WERI-Rb-1 (cell line): Measurements from ENCODE around the gene LARP7.
"Not testable (repeated sequence)": the region's sequence is repeated elsewhere in the genome, so short reads cannot be mapped to it uniquely, and the experiment has no call there.

ENCODE experiments used
- DNase-seq: peaks from one replicate; pipeline ENCODE4 v3.0.0-alpha.2; 2020
- H3K27ac ChIP-seq: fragments of 250-450 bp; sonication (Bioruptor Pico); 2 replicates; pipeline ENCODE4 v1.5.1; 2020; ENCODE audit warnings: mild to moderate bottlenecking, moderate library complexity
- H3K27me3 ChIP-seq: fragments of 250-450 bp; sonication (Bioruptor Pico); 2 replicates; pipeline ENCODE4 v1.5.1; 2021; ENCODE audit warnings: mild to moderate bottlenecking, low read depth, moderate library complexity; ENCODE audit not compliant: insufficient read depth, severe bottlenecking
- H3K36me3 ChIP-seq: fragments of 250-450 bp; sonication (Bioruptor Pico); 2 replicates; pipeline ENCODE4 v1.5.1; 2020; ENCODE audit warnings: mild to moderate bottlenecking, moderate library complexity
- H3K4me3 ChIP-seq: 2 replicates; pipeline ENCODE4 v1.5.1; 2011; ENCODE audit warnings: low read depth, mild to moderate bottlenecking, control low read depth, low read length
- H3K9me3 ChIP-seq: fragments of 250-450 bp; sonication (Bioruptor Pico); 2 replicates; pipeline ENCODE4 v1.5.1; 2021; ENCODE audit warnings: mild to moderate bottlenecking, moderate library complexity; ENCODE audit not compliant: severe bottlenecking
- CTCF ChIP-seq: IDR thresholded peaks from 2 replicates; pipeline ENCODE4 v1.5.1; 2011; ENCODE audit warnings: low read depth, mild to moderate bottlenecking, control low read depth, inconsistent platforms, low read length

Gene LARP7

GRCh38 chr4:112655270-112655669, 18.3 kb downstream of the LARP7 start:
- H3K27me3 ChIP-seq, result no peaks in the 10 kb centered on the region
- no peak for DNase-seq
- no peak for TF ChIP-seq CTCF
- H3K9me3 ChIP-seq, result no peaks in the 10 kb centered on the region
- H3K27ac ChIP-seq, result no peak overlapping the region
- H3K4me3 ChIP-seq, result no peak overlapping the region
- peaks cover 52% of the 10 kb centered on the region for H3K36me3 ChIP-seq

- peaks cover 51% of the 10 kb centered on the region for H3K36me3 ChIP-seq
- not testable (repeated sequence) for H3K9me3 ChIP-seq, H3K4me3 ChIP-seq, H3K27ac ChIP-seq, DNase-seq, H3K27me3 ChIP-seq
Observed at GRCh38 chr4:112656115-112656514, 19.2 kb downstream of the LARP7 start.

- Histone ChIP-seq H3K27ac (no peak overlapping the region), H3K36me3 (no peaks in the 10 kb centered on the region), H3K9me3 (no peaks in the 10 kb centered on the region), H3K27me3 (no peaks in the 10 kb centered on the region), H3K4me3 (no peak overlapping the region)
- no peak for DNase-seq
- TF ChIP-seq CTCF, result no peak
Observed at GRCh38 chr4:112664611-112665010, 27.7 kb downstream of the LARP7 start.

GRCh38 chr4:112668131-112668530, 31.2 kb downstream of the LARP7 start:
- no peaks in the 10 kb centered on the region for H3K9me3 ChIP-seq
- no peak overlapping the region for H3K4me3 ChIP-seq
- no peak for DNase-seq
- TF ChIP-seq CTCF, result no peak
- no peaks in the 10 kb centered on the region for H3K36me3 ChIP-seq
- no peaks in the 10 kb centered on the region for H3K27me3 ChIP-seq
- H3K27ac ChIP-seq, result no peak overlapping the region

- DNase-seq, result no peak
- Histone ChIP-seq H3K4me3 (no peak overlapping the region), H3K27ac (no peak overlapping the region), H3K9me3 (no peaks in the 10 kb centered on the region), H3K27me3 (no peaks in the 10 kb centered on the region), H3K36me3 (no peaks in the 10 kb centered on the region)
- no peak for TF ChIP-seq CTCF
Observed at GRCh38 chr4:112673076-112673475, 36.1 kb downstream of the LARP7 start.

GRCh38 chr4:112673686-112674085, 36.7 kb downstream of the LARP7 start:
- Histone ChIP-seq H3K27ac (no peak overlapping the region), H3K9me3 (no peaks in the 10 kb centered on the region)

More at GRCh38 chr4:112673686-112674085, 36.7 kb downstream of the LARP7 start:
- Histone ChIP-seq H3K36me3 (no peaks in the 10 kb centered on the region), H3K27me3 (no peaks in the 10 kb centered on the region), H3K4me3 (no peak overlapping the region)
- TF ChIP-seq CTCF, result no peak
- DNase-seq, result no peak
